Smooth muscle cell (in vitro differentiated cells): Measurements from ENCODE around the gene HAUS5. TPM values are rescaled to one million over a fixed set of nuclear protein-coding genes. Genes with fewer than 3 reads are reported as not detected.

Experiments
- DNase-seq: peaks from one replicate; lab custom pipeline; 2025; ENCODE audit not compliant: unreplicated experiment; lab: John Stamatoyannopoulos, UW
- H2AFZ ChIP-seq: fragments of 200-600 bp; sonication (generic); 2 replicates; pipeline ENCODE4 v1.6.0; 2016; ENCODE audit warnings: antibody characterized with exemption, low read depth, mild to moderate bottlenecking
- H3F3A ChIP-seq: fragments of 200-600 bp; sonication (generic); 2 replicates; pipeline ENCODE4 v1.6.0; 2017; ENCODE audit warnings: antibody characterized with exemption, low read depth
- H3K27ac ChIP-seq: fragments of 200-600 bp; sonication (generic); 2 replicates; pipeline ENCODE4 v1.5.1; 2016; ENCODE audit warnings: low read depth, mild to moderate bottlenecking
- H3K27me3 ChIP-seq: fragments of 200-600 bp; sonication (generic); 2 replicates; pipeline ENCODE4 v1.6.1; 2016; ENCODE audit warnings: low read depth, mild to moderate bottlenecking
- H3K36me3 ChIP-seq: fragments of 200-600 bp; sonication (generic); 2 replicates; pipeline ENCODE4 v1.5.1; 2016; ENCODE audit warnings: low read depth
- H3K4me1 ChIP-seq: fragments of 200-600 bp; sonication (generic); 2 replicates; pipeline ENCODE4 v1.5.1; 2016; ENCODE audit warnings: low read depth
- H3K4me2 ChIP-seq: fragments of 200-600 bp; sonication (generic); 2 replicates; pipeline ENCODE4 v1.6.0; 2016; ENCODE audit warnings: mild to moderate bottlenecking
- H3K4me3 ChIP-seq: fragments of 200-600 bp; sonication (generic); 2 replicates; pipeline ENCODE4 v1.5.1; 2016; ENCODE audit warnings: mild to moderate bottlenecking
- H3K79me2 ChIP-seq: fragments of 200-600 bp; sonication (generic); 2 replicates; pipeline ENCODE4 v1.6.0; 2016; ENCODE audit warnings: low read depth, mild to moderate bottlenecking
- H3K9ac ChIP-seq: fragments of 200-600 bp; sonication (generic); 2 replicates; pipeline ENCODE4 v1.6.0; 2016; ENCODE audit warnings: low read depth
- H3K9me3 ChIP-seq: fragments of 200-600 bp; sonication (generic); replicated peaks from 2 replicates; pipeline ENCODE4 v1.5.1; 2016; ENCODE audit warnings: low read depth
- H4K20me1 ChIP-seq: fragments of 200-600 bp; sonication (generic); 2 replicates; pipeline ENCODE4 v1.6.0; 2016; ENCODE audit warnings: low read depth
- CTCF ChIP-seq: fragments of 200-600 bp; sonication (generic); IDR thresholded peaks from 2 replicates; pipeline ENCODE4 v1.5.1; 2017; ENCODE audit warnings: borderline replicate concordance, mild to moderate bottlenecking, antibody characterized with exemption; ENCODE audit not compliant: insufficient read depth, poor library complexity, severe bottlenecking
- WGBS: methylation state at CpG from one replicate; pipeline ENCODE4 v1.1.7; 2016; ENCODE audit warnings: low lambda C conversion rate; 5-methylcytosine and 5-hydroxymethylcytosine counted together
- polyA plus RNA-seq: library from polyadenylated mRNA; unstranded; fragments of >200 nt; fragmentation: Nextera tagmentation; extraction: Ambion mirVana; gene quantifications from 2 replicates; pipeline ENCODE4 v1.2.1, GENCODE V29; 2016
- total RNA-seq: library from RNA; depleted of rRNA; stranded (reverse); fragments of >200 nt; gene quantifications from 2 replicates; pipeline ENCODE4 v1.2.3, GENCODE V29; 2014

Gene HAUS5
- total and polyA plus RNA-seq, 2 experiments from 2014 or later: 6.4 to 14.0 TPM

- 86% methylated on average over 6 of the region's 6 CpGs for WGBS
- no peaks in the 10 kb centered on the region for H3K79me2 ChIP-seq
- DNase-seq: no peak
- no peak overlapping the region for H3K4me2 ChIP-seq
- H3K9ac ChIP-seq: no peak overlapping the region
- no peak overlapping the region for H2AFZ ChIP-seq
- TF ChIP-seq CTCF: no peak
- H3F3A ChIP-seq: no peaks in the 10 kb centered on the region
- no peak overlapping the region for H3K4me3 ChIP-seq
- no peaks in the 10 kb centered on the region for H3K9me3 ChIP-seq
- peaks cover 4% of the 10 kb centered on the region for H4K20me1 ChIP-seq
- H3K27me3 ChIP-seq: no peaks in the 10 kb centered on the region
- no peaks in the 10 kb centered on the region for H3K36me3 ChIP-seq
- H3K27ac ChIP-seq: no peak overlapping the region
- H3K4me1 ChIP-seq: no peaks in the 10 kb centered on the region
Measured at GRCh38 chr19:35669566-35669965, 57.0 kb downstream of the HAUS5 start.

DNA sequence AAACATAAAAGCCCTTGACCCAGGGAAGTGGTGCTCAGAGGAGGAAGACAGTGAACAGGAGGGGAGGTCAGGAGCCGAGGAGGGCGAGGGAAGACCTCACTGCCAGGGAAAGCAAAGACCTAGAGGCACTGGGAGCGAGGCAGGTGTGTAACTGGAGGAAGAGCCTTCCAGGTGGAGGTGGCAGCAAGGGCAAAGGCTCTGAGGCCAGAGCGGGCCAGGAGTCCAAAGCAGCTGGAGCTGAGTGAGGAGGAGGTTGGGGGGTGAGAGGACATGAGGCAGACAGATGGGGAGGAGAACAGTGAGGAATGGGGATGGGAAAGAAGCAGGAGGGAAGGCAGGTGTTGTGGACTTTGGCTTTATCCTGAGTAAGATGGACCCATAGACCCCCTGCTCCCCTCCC is 57.4 kb downstream of the HAUS5 start:
- Histone ChIP-seq H3K36me3 (no peaks in the 10 kb centered on the region), H3F3A (no peaks in the 10 kb centered on the region), H3K9ac (no peak overlapping the region), H3K79me2 (no peaks in the 10 kb centered on the region), H2AFZ (no peak overlapping the region), H3K4me1 (no peaks in the 10 kb centered on the region), H3K4me3 (no peak overlapping the region), H3K27ac (no peak overlapping the region), H3K27me3 (no peaks in the 10 kb centered on the region), H3K4me2 (no peak overlapping the region), H4K20me1 (peaks cover 3% of the 10 kb centered on the region), H3K9me3 (no peaks in the 10 kb centered on the region)
- TF ChIP-seq CTCF: no peak
- 78% methylated on average over 4 of the region's 4 CpGs for WGBS
- no peak for DNase-seq

- DNase-seq: no peak
- WGBS: 100% methylated on average over 1 of the region's 1 CpG
- H3F3A ChIP-seq: no peaks in the 10 kb centered on the region
- TF ChIP-seq CTCF: no peak
- H3K4me3 ChIP-seq: no peak overlapping the region
- H3K27me3 ChIP-seq: no peaks in the 10 kb centered on the region
- no peaks in the 10 kb centered on the region for H3K9me3 ChIP-seq
- no peaks in the 10 kb centered on the region for H3K79me2 ChIP-seq
- no peak overlapping the region for H3K4me2 ChIP-seq
- no peaks in the 10 kb centered on the region for H3K4me1 ChIP-seq
- no peak overlapping the region for H3K9ac ChIP-seq
- no peak overlapping the region for H3K27ac ChIP-seq
- H3K36me3 ChIP-seq: no peaks in the 10 kb centered on the region
- no peak overlapping the region for H2AFZ ChIP-seq
- no peaks in the 10 kb centered on the region for H4K20me1 ChIP-seq
Measured at GRCh38 chr19:35670686-35671085, 58.2 kb downstream of the HAUS5 start.

DNA sequence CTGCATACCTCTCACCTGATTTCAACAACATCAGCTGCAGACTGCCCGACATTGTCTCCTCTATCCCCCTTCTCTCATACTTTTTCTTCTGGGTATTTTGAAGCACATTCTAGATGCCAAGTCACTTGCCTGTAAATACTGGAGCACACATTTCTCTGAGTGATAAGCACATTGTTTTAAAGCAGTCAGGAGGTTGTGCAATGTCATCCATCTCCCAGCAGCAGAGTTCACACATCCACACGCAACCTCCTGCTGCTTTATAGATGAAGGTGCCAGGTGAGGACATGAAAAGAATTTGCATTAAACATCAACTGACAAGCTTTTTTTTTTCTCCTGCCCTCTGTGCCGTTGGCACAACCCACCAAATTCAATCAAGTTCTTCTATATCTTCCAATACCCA is 59.3 kb downstream of the HAUS5 start:
- H3K4me3 ChIP-seq: no peak overlapping the region
- WGBS: 81% methylated on average over 3 of the region's 3 CpGs
- H3K9me3 ChIP-seq: no peaks in the 10 kb centered on the region
- DNase-seq: no peak
- no peak overlapping the region for H3K27ac ChIP-seq
- H4K20me1 ChIP-seq: no peaks in the 10 kb centered on the region
- no peaks in the 10 kb centered on the region for H3K4me1 ChIP-seq
- H3K27me3 ChIP-seq: no peaks in the 10 kb centered on the region
- H3K79me2 ChIP-seq: no peaks in the 10 kb centered on the region
- no peak overlapping the region for H3K9ac ChIP-seq
- TF ChIP-seq CTCF: no peak
- no peaks in the 10 kb centered on the region for H3F3A ChIP-seq
- no peak overlapping the region for H3K4me2 ChIP-seq
- no peak overlapping the region for H2AFZ ChIP-seq
- no peaks in the 10 kb centered on the region for H3K36me3 ChIP-seq
